Measurements from ENCODE around the gene CALY.

CALY gene

DNA sequence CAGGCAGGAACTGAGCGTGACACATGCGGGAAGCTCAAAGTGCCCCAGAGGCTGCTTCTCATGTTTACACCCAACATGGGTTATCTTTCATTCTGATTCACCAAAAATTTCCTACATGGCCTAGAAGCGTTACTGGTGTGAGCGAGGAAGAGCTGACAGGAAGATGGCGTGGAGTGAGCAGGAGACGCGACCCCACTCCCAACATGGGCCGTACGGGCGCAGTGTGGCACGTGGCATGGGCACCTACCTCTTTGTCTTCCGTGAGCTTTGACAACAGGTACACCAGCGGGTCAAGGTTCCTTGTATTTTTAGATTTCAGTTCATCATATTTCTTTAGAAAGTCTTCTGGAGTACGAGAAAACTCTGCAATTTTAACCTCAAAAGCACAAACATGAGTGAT lies 37.0 kb downstream of the CALY start:
- no peak overlapping the region for H3K4me3 ChIP-seq
- no peak overlapping the region for H3K27ac ChIP-seq

DNA sequence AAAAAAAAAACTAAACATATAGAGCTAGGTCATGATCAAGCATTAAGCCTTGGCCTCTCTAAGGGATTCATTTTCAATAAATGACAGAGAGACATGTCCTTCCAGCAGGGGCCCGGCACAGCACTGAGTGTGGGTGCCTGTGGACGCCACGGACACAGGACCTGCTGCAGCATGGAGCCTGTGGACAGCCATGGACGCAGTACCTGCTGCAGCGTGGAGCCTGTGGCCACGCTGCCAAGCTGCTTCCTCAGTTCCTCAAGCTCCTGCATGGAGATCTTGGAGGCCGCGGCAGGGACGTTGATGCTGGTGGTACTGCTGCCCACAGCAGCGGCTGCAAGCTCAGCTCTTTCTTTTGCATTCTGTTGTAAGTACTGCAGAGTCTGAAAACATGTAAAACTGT lies 37.5 kb downstream of the CALY start:
- H3K4me3 ChIP-seq, result no peak overlapping the region

DNA sequence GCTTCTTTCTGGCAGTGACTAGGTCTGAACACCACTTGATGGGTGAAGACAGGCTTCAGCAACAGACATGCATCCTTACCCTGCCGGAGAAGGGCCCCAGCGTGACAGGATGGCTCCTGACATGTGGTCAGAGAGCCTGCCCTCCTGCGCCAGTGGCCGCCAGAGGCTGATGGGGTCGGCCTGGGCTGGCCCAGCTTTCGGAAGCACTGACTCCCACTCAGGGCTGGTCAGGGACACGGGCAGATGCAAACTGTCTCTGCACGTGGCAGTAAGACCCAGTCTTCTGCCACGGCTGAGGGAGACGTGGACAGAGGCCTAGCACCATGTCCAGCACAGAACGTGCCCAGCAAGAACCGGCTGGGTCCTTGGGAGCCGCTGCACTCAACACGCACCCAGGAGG lies 38.2 kb downstream of the CALY start:
- no peak overlapping the region for H3K4me3 ChIP-seq
- no peak overlapping the region for H3K27ac ChIP-seq

More for the DNA sequence above, 37.5 kb downstream of the CALY start:
- H3K27ac ChIP-seq, result no peak overlapping the region

DNA sequence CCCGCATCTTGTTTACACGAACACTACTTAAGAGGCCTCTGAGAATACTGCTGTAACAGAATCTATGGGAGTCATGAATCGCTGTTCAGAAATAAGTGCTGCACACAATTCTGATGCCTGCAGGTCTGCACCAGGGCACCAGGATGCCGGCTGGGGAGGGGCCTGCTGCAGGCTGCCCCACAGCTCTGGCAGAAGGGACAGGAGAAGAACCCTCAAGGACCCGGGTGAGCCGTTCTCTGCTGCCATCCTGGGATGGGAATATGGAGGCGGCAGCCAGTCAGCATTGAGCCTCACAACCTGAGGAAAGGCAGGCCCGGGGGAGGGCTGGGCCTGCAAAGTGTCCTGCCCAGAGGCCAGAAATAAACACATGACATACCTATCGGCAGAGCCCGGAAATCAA lies 39.2 kb downstream of the CALY start:
- H3K4me3 ChIP-seq, result no peak overlapping the region
- H3K27ac ChIP-seq, result no peak overlapping the region

DNA sequence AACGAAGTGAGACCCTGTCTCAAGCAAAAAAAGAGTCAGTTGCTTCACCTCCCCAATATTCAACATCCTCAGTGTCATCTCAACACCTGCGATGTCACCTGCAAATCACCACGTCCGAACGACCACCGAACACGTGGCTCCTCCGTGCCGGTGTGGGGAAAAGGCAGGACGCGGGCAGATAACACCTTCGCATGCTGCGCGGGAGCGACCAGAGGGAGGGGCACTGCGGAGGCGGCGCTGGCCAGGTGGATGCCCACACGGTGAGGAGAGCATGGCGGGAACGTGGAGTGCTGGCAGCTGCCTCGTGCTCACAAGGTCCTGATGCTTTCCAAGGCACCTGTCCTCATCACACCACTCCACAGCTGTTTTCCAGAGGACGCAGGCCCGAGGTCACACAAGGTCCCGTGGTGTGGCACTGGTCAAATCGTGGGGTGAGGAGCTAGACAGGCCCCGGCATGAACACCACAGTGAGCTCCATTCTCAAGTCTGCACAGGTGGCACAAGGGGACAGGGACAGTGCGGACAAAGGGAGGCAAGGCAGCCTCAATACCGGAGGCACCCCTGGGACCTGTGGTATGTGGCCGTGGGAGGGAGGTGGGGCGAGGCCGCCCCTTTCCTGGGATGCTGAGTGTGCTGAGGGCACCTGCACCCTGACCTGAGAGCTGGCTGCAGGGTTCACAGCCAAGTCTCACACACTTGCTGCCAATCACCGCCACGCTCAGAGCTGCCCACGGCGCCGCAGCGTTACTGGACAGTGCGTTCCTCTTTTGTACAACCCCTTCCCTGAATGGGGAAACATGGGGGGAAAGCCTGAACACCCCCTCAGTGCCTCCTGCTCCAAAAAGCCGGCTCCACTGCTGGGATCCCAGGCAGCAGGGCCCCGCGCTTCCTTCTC lies 41.0 kb downstream of the CALY start:
- no peak overlapping the region for H3K27ac ChIP-seq
- H3K4me3 ChIP-seq, result no peak overlapping the region

DNA sequence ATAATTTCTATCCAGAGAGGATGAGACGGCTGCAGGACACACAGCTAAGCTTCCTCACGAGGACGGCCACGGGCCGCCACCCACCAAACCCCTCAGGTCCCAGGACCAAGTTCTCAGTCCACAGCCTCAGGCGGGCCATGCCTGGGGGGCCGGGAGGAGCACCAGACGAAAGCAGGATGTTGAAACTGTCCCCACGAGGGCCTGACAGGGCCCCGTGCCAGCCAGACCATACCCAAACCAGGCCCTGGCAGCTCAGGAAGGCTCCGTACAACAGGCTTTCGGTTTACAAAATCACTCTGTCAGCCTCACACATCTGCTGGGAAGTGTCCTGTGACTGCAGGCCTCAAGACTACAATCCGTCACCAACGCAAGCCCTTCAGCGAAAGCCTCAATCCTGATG lies 42.5 kb downstream of the CALY start:
- H3K4me3 ChIP-seq, result no peak overlapping the region
- peak overlapping the region in 4 of 21 experiments; percentile 11 to 66 (median 38) for H3K27ac ChIP-seq

DNA sequence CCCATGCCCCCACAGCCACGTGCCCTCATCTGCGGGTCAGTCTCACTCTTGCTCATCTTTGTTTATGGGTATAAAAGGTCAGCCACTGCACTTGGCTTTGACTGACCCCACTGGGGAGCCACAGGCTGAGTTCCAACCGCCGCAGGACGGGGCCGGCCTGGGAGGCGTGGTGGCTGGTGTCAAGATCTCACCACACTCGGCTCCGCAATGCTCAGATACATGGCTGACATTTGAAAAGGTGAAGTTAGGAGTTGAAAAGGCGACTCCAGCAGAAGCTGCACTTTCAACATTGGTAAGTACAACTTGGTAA lies 42.9 kb downstream of the CALY start:
- Histone ChIP-seq H3K4me3 (no peak overlapping the region), H3K27ac (peak overlapping the region in 7 of 21 experiments; percentile 11 to 66 (median 30))

DNA sequence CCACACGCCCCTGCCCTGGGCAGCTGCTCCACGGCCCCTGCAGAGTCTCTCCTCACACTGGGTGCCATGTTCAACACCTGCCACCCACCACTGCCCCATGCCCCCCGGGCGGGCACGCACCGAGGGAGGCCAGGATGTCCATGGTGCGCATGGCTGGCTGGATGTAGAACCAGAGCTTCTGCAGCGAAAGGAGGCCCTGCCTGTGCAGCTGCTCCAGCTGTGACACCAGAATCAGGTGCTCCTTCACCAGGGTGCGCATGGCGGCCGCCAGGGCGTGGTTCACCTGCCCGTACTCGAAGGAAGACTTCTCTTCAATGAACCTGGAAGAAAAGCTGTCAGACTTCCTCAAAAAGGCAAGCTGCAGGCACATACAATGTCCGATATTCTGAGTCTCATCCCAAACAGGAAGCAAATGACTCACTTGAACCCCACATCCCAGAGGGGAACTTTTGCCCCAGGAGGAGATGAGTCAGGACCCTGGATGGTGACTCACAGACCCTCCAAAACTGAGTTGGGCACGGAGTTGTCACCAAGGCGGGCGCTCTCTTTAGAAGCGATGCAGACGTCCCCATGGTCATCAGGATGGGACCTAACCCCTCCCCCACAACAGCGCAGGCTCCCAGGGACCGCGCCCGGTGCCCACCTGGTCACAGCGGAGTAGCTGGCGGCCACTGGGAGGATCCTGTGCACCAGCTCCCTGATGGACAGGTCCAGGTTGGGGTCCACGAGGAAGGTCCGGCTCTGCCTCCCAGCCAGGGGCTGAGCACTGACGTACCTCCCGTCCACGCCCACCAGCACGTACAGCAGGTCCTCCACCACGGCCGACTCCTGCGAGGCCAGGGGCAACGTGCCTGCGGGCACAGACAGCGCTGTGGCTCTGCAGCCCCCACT lies 43.5 kb downstream of the CALY start:
- Histone ChIP-seq H3K27ac (peak overlapping the region in 6 of 21 experiments; percentile 11 to 66 (median 36)), H3K4me3 (no peak overlapping the region)

DNA sequence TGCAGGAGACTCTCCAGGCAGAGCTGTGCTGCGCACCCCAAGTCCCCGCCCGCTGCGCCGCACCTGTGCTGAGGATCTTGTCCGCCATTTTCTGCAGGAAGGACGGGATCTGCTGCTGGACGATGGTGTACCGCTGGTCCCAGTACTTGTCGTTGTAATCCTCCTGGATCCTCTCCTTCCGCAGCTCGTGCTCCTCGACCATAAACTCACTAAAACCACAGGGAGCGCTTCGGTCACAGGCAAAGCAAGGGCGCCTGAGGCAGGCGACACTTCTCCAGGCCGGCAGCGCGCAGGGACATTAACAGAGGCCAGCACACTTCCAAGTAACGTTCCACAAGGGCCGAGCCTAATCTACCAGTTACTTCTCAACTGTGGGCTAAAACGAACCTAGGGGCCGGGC lies 46.9 kb downstream of the CALY start:
- Histone ChIP-seq H3K27ac (no peak overlapping the region), H3K4me3 (no peak overlapping the region)

DNA sequence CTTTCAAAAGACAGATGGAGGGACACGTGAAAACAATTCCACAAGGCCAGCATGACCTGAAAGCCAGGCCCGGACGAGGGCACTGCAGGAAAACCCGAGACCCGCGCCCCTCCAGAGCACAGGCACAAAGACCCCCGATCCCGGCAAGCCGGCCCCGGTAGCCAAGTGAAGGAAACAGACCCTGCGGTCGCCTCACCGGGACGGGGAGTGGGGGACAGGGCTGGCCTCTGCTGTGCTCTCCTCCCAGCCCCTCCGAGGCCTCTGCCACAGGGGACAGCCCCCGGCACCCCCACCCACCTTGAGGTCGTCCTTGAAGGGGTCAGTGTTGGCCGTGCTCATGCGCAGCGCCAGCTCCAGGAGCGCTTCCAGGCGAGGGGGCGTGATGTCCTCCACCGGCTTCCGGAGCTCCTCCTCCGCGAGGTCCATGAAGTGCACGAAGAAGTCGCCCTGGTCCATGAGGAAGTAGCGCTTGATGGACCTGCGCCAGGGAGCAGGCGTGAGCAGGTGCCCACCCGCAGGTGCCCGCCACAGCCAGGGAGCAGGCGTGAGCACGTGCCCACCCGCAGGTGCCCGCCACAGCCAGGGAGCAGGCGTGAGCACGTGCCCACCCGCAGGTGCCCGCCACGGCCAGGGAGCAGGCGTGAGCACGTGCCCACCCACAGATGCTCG lies 48.7 kb downstream of the CALY start:
- Histone ChIP-seq H3K4me3 (no peak overlapping the region), H3K27ac (no peak overlapping the region)

DNA sequence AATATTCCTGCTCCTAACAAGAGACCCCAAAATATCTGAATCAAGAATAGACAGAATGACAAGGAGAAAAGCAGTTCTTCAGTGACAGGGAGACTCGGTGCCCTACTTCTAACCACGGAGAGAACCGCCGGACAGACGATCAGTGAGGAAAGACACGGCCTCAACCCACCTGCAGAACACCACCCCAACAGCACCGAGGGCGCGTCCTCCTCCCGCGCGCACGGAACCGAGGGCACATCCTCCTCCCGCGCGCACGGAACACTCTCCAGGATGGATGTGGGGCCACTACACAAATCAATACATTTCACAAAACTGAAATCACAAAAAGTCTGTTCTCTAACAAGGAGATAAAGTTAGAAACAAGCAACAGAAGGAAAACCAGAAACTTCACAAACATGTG lies 50.3 kb downstream of the CALY start:
- Histone ChIP-seq H3K4me3 (no peak overlapping the region), H3K27ac (no peak overlapping the region)

DNA sequence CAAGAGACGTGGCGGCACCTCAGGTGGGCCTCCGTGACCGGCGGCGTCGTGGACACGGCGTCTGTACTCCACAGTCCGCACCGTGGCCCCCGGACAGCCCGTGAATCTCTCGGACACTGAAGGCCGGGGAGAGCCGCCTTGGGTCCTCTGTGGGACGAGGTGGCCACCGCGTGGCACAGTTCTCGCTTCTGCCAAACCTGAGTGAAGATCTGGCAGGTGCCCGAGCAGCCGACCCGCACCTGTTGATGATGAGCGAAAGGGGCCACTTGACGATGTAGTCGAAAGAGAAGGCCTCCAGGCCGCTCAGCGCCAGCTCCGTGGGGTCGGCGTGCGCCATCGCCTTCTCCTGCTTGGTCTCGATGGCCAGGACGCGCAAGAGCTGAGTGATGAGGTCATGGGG lies 51.5 kb downstream of the CALY start:
- Histone ChIP-seq H3K27ac (no peak overlapping the region), H3K4me3 (no peak overlapping the region)

DNA sequence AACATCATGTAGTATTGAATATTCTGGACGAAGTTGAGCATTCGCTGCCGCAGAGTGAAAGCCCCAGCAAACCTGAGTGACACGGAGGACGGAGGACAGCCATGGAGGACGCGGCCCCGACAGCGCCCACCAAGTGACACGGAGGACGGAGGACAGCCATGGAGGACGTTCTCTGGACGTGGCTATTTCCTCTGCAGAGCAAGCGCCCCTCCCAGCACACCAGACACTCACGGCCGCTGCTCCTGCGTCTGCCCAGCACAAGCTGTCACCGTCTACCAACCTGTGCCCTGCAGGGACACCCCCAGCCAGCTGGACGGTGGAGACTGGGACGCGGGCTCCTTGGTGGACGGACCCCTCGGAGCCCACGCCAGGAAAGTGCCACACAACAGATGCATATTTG lies 52.8 kb downstream of the CALY start:
- Histone ChIP-seq H3K27ac (no peak overlapping the region), H3K4me3 (no peak overlapping the region)

DNA sequence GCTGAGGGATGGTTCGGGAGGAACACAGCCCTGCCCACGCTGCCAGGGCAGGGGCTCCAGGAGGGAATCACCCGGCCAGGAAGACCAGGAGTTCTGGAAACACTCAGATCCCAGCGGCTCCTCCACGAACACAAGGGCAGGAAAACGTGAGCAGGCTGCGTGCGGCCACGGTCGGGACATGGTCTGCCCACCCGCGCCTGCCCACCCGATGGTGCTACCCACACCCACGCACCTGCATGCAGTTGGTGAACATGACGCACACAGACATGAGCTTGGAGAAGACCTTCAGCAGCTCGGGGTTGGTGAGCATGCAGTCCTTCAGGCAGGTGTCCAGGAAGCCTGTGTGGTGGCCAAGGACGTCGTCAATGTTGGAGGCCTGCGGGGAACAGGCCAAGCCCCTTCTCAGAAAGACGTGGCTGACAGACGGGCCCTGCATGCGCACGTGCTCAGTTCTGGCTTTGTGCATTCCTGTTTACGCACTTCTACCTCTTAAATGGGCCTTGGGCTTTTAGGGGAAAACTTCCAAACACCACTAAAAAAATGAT lies 53.8 kb downstream of the CALY start:
- Histone ChIP-seq H3K4me3 (no peak overlapping the region), H3K27ac (no peak overlapping the region)

DNA sequence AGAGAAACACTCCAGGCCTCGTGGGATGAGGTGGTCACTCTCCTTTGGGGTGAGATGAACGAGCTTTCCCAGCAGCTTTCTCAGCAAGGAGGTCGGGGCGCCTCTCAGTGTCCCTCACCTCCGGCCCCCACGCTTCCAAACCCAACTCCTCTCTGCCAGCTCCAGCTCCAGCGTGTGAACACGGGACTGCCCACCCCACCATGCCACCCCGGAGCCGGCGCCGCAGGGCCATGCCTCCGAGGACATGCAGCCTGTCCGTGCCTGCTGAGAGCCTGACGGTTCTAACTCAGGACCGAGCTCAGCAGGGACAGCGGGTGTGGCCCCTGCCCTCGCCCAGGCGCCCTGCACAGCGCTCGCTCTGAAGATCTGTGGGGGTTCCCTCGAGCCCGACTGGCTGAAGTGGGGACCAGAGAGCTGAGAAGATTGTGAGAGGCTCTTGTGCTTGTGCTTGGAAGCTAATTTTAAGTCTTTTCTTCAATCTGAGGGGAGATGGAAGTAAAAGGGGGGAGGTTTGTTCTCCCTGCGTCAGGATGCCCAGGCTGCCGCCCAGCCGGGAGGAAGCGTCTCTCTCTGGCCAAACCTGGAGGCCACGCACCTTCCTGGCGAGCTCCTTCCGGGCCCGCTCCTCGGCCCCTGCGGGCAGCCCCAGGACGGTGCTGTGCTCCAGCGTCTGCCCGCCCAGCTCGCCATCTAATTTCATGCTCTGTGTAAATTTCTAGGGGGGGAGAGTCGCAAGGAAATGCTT lies 54.9 kb downstream of the CALY start:
- no peak overlapping the region for H3K27ac ChIP-seq
- H3K4me3 ChIP-seq, result no peak overlapping the region

DNA sequence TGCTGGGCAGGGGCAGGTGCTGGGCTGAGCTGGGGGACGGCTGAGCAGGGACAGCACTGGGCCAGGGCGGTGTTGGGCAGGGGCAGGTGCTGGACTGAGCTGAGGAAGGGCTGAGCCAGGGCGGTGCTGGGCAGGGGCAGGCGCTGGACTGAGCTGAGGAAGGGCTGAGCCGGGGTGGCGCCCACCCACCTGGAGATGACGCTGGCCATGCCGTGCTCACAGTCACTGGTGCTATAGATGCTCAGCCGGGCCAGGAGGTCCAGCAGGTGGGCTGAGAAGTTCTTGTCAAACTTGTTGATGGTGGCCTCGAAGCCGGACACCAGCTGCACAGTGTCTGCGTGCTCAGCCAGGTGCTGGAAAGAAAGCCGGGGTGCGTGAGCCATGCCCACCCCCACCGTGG lies 55.6 kb downstream of the CALY start:
- Histone ChIP-seq H3K4me3 (no peak overlapping the region), H3K27ac (no peak overlapping the region)

DNA sequence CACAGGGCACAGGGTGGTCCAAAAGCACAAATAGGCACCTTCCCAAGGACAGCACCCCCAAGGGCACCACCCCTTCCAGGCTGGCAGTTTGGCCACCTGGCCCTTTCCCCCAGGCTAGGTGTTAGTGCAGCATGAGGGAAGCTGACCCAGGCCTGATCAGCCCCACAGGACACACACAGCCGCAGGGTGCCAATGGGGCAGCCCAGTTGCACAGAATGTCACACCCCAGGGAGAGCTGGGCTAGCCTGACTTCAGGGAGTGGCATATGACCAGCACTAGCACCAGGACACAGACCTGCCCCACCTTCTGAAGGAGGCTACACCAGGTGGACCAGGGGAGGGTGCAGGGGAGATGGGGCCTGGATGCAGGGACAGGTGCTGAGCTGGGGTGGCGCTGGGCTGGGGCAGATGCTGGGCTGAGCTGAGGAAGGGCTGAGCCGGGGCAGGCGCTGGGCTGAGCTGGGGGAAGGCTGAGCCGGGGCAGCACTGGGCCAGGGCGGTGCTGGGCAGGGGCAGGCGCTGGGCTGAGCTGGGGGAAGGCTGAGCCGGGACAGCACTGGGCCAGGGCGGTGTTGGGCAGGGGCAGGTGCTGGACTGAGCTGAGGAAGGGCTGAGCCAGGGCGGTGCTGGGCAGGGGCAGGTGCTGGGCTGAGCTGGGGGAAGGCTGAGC lies 56.2 kb downstream of the CALY start:
- H3K27ac ChIP-seq, result peak overlapping the region in 4 of 21 experiments; percentile 6 to 93 (median 76)

DNA sequence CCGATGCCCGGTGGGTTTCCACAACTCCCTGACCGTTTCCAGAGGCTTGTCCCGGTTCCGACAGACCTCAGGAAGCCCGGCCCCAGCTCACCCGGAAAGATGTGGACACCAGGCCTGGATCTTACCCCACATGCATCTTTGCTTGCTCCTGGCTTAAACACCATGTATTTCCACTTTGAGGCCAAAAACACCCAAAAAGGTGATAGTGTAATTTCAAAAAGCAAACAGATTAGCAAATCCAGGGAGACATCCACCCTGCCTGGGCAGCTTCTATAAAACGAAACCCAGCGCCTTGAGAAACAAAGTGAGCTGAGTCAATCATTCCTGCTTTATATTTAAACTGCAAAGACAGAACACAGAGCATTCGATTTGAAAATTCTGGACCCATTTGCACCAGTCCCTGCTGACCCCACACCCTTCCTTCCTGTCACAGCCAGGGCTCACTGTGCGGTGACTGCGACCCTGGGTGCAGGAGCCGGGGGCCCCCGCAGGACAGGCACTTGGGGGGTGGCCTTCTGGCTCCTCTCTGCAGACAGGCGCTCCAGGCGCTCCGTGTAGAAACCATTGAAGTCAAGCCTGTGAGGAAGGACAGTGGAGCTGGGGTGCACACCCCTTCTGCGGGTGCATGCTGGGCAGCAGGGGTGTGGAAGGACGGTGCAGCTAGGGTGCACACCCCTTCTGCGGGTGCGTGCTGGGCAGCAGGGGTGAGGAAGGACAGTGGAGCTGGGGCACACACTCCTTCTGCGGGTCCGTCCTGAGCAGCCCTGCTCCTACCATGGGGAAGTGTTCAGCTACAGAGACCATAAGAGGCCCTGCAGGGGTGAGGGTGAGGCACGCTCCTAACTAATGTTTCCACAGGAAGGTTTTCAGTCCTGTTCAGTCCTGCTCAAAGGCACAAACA lies 57.1 kb downstream of the CALY start:
- H3K4me3 ChIP-seq, result no peak overlapping the region
- peak overlapping the region in 14 of 21 experiments; percentile 6 to 93 (median 70) for H3K27ac ChIP-seq

More for the DNA sequence above, 56.2 kb downstream of the CALY start:
- H3K4me3 ChIP-seq, result no peak overlapping the region

Measured in skin epidermis (tissue), 12 donors.